WERI-Rb-1 (cell line): ENCODE measurements around the gene ANKRD63.

ENCODE experiments used
- DNase-seq: peaks from one replicate; pipeline ENCODE4 v3.0.0-alpha.2; 2020
- H3K27ac ChIP-seq: fragments of 250-450 bp; sonication (Bioruptor Pico); 2 replicates; pipeline ENCODE4 v1.5.1; 2020; ENCODE audit warnings: mild to moderate bottlenecking, moderate library complexity
- H3K27me3 ChIP-seq: fragments of 250-450 bp; sonication (Bioruptor Pico); 2 replicates; pipeline ENCODE4 v1.5.1; 2021; ENCODE audit warnings: mild to moderate bottlenecking, low read depth, moderate library complexity; ENCODE audit not compliant: insufficient read depth, severe bottlenecking
- H3K36me3 ChIP-seq: fragments of 250-450 bp; sonication (Bioruptor Pico); 2 replicates; pipeline ENCODE4 v1.5.1; 2020; ENCODE audit warnings: mild to moderate bottlenecking, moderate library complexity
- H3K4me3 ChIP-seq: 2 replicates; pipeline ENCODE4 v1.5.1; 2011; ENCODE audit warnings: low read depth, mild to moderate bottlenecking, control low read depth, low read length
- H3K9me3 ChIP-seq: fragments of 250-450 bp; sonication (Bioruptor Pico); 2 replicates; pipeline ENCODE4 v1.5.1; 2021; ENCODE audit warnings: mild to moderate bottlenecking, moderate library complexity; ENCODE audit not compliant: severe bottlenecking
- TF ChIP-seq, protein P1 (sequence below): IDR thresholded peaks from 2 replicates; pipeline ENCODE4 v1.5.1; 2011; ENCODE audit warnings: low read depth, mild to moderate bottlenecking, control low read depth, inconsistent platforms, low read length

Gene ANKRD63

DNA sequence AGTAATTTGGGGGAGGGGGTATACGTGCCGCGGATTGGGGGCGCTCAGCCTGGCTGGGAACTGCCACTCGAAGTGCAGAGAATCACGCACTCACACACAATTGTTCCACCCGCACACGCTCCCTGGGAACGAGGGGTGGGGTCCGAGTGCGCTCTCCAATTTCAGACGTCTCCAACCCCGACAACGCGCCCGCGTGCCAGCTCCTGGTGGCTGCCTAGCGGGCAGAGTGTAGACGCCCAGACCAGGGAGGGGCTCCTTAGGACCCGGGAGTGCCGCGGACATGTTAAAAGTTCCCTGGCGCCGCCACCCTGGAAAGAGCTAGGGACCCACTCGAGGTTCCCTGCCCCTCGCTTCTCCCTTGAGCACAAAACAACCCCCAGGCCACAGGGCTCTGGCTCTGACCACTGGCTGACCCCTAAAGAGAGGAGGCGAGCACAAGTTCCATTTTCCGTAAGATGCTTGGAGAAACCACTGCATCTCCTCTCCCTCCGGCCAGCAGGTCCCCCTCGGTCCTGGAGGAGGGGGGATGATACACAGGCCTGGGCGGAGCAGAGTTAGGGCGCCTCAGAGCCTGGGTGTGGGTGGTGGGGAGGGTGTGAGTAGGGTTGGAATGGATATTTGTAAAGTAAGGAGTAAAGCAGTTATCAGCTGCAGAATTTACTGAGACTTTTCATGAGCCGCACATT is 894 bp upstream of the ANKRD63 start:
- no peaks in the 10 kb centered on the region for H3K9me3 ChIP-seq
- no peaks in the 10 kb centered on the region for H3K27me3 ChIP-seq
- TF ChIP-seq, protein P1, sequence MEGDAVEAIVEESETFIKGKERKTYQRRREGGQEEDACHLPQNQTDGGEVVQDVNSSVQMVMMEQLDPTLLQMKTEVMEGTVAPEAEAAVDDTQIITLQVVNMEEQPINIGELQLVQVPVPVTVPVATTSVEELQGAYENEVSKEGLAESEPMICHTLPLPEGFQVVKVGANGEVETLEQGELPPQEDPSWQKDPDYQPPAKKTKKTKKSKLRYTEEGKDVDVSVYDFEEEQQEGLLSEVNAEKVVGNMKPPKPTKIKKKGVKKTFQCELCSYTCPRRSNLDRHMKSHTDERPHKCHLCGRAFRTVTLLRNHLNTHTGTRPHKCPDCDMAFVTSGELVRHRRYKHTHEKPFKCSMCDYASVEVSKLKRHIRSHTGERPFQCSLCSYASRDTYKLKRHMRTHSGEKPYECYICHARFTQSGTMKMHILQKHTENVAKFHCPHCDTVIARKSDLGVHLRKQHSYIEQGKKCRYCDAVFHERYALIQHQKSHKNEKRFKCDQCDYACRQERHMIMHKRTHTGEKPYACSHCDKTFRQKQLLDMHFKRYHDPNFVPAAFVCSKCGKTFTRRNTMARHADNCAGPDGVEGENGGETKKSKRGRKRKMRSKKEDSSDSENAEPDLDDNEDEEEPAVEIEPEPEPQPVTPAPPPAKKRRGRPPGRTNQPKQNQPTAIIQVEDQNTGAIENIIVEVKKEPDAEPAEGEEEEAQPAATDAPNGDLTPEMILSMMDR, result no peak
- no peak for DNase-seq
- H3K36me3 ChIP-seq, result peaks cover 2% of the 10 kb centered on the region; the same call in 1 of the 2 replicates
- H3K27ac ChIP-seq, result no peak overlapping the region
- no peak overlapping the region for H3K4me3 ChIP-seq

DNA sequence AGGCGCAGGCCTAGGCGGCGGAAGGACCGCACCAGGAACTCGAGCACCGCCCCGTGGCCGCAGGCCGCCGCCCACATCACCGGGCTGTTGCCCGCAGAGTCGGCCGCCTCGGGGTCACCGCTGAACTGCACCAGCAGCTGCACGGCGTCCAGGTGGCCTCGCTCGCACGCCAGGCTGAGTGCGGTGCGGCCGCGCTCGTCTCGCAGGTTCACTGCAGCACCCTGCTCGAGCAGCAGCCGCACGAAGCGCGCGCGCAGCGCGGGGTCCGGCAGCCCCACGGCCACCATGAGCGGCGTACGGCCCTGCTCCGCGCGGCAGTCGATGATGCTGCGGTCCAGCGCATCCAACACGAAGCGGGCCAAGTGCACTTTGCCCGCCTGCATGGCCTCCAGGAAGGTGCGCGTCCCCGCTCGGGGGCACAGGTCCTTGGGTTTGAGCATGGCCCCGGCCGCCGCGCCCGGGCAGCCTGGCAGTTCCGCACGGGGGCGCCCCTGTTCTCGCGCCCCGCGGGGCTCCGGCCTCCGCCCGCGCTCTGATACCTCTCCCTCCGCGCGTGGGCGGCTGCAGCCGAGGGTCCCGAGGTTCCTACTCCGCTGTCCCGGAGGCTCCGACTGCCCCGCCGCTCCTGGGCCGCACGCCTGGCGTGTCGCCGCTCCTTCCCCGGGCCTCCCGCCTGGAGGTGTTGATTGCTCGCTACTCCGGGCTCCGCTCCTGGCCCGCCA is 556 bp downstream of the ANKRD63 start:
- H3K27ac ChIP-seq, result peak overlapping the region; percentile 79
- TF ChIP-seq, protein P1, result peak; percentile 61
- peak overlapping the region; percentile 53 for H3K4me3 ChIP-seq
- no peaks in the 10 kb centered on the region for H3K9me3 ChIP-seq
- no peaks in the 10 kb centered on the region for H3K27me3 ChIP-seq
- peak; percentile 69 for DNase-seq
- peaks cover 2% of the 10 kb centered on the region; the same call in 1 of the 2 replicates for H3K36me3 ChIP-seq

DNA sequence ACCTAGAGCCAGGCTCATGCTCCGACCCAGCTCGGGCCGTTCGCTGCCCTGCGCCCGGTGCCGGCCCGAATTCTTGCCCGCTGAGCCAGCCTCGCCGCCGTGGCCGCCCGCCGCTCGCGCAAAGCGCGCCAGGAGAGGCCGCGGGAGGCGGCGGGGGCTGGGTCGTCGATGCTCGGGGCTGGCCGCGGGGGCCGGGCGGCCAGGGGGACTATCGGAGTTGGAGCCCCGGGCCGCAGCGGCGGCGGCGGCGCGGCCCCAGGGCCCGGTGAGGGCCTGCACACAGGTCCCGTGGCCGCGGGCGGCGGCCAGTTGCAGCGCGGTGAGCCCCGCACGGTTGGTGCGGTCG is 1.1 kb downstream of the ANKRD63 start:
- Histone ChIP-seq H3K9me3 (no peaks in the 10 kb centered on the region), H3K36me3 (peaks cover 2% of the 10 kb centered on the region; the same call in 1 of the 2 replicates), H3K27ac (peak overlapping the region; percentile 77), H3K27me3 (no peaks in the 10 kb centered on the region), H3K4me3 (no peak overlapping the region)
- TF ChIP-seq, protein P1, result no peak
- DNase-seq, result no peak

DNA sequence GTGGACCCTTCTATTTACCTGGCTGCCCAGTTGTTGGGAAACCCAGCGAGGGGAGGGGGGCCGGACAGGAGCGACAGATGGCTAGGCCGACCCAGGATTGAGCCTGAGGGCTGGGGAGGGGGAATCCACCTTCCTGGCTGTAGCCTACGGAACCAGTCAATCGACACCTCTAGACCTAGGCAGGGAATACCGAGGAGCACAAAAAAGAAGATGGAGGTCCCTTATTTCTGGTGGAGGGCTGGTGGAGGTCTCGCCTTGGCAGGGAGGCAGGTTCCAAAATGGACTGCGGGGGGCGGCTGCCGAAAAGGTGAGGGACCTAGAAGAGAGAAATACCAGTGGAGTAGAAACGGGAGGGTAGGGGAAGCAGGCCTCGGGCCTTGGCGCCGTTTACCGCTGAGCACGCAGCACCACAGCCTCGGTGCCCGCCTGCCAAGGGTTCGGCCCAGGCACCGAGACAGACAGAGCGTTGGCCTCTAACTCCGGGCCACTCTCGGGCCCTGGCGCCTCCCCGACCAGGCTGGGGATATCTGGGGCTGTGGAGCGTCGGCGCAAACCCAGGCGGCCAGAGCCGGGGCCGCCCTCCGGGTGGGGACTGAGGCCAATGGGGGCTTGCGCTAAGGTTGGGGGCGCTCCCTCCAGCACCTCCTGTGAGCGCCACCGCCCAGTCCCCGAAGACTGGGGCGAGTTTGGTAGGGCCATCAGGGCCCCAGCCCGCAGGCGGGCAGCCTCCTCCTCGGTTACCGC is 1.6 kb downstream of the ANKRD63 start:
- H3K27ac ChIP-seq, result peak overlapping the region; percentile 77
- no peaks in the 10 kb centered on the region for H3K27me3 ChIP-seq
- TF ChIP-seq, protein P1, result no peak
- peaks cover 2% of the 10 kb centered on the region; the same call in 1 of the 2 replicates for H3K36me3 ChIP-seq
- peak; percentile 84 for DNase-seq
- no peak overlapping the region for H3K4me3 ChIP-seq
- H3K9me3 ChIP-seq, result no peaks in the 10 kb centered on the region

DNA sequence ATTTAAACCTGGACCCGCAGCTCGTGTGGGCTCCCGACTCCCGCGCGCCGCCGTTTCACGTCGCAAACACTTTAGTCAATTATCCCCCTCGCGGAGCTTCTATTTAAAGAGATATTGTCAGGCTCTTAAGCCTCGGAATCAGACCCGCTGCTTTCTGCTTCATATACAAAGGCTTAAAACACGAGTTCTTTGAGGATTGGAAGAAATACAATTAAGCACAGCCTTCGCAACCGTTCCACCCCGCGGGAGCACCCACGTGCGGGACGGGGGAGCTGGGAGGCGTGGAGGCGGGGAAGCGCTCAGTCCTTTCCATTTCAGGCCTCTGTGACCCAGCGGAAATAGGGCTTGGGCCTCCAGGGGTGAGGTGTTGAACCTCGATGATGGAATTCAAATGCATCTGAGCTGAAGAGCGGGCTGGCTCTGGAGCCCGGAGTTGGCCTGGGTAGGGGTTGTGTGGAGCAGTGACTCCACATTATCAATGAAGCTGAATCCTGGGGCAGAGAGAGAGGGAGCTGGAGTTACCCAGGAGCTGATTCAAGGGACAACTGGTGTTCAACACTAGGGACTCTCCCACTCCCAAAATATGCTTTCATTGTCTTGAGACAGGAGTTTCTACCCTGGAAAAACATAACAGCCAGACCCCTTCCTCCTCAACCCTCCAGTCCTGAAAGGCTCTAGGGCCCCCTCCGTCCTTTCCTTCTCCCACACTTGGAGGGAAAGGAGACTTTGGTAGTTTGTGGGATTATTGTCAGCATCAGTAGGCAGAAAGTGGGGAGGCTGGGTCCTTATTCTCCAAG is 2.4 kb downstream of the ANKRD63 start:
- no peak for DNase-seq
- no peaks in the 10 kb centered on the region for H3K27me3 ChIP-seq
- H3K36me3 ChIP-seq, result peaks cover 2% of the 10 kb centered on the region; the same call in 1 of the 2 replicates
- peak overlapping the region; percentile 77 for H3K27ac ChIP-seq
- TF ChIP-seq, protein P1, result no peak
- H3K4me3 ChIP-seq, result peak overlapping the region; percentile 22
- no peaks in the 10 kb centered on the region for H3K9me3 ChIP-seq
